HL-60 (cell line): ENCODE data around the gene WWOX.

Source experiments
- DNase-seq, 2 experiments: peaks; one replicate each; pipeline ENCODE4 v3.0.0-alpha.2; 2010 to 2020; ENCODE audit warnings: low read depth in 1 of 2, low spot score in 1 of 2
- H3K27ac ChIP-seq: fragments of 250-450 bp; sonication (Bioruptor Pico); replicated peaks from 2 replicates; pipeline ENCODE4 v1.5.1; 2020; ENCODE audit warnings: mild to moderate bottlenecking, moderate library complexity
- H3K27me3 ChIP-seq: fragments of 250-450 bp; sonication (Bioruptor Pico); 2 replicates; pipeline ENCODE4 v1.5.1; 2021; ENCODE audit warnings: mild to moderate bottlenecking, moderate library complexity; ENCODE audit not compliant: insufficient read depth, poor library complexity, severe bottlenecking
- H3K4me3 ChIP-seq: replicated peaks from 2 replicates; pipeline ENCODE4 v1.5.1; 2011; ENCODE audit warnings: mild to moderate bottlenecking, control low read depth, low read length; ENCODE audit not compliant: insufficient read depth
- GABPA ChIP-seq: IDR thresholded peaks from 2 replicates; pipeline ENCODE4 v1.6.1; 2012; ENCODE audit warnings: low read depth
- POLR2AphosphoS5 ChIP-seq: IDR thresholded peaks from 2 replicates; pipeline ENCODE4 v1.6.1; 2012; ENCODE audit warnings: low read depth
- SPI1 ChIP-seq: IDR thresholded peaks from 2 replicates; pipeline ENCODE4 v1.6.1; 2012; ENCODE audit warnings: low read depth, mild to moderate bottlenecking, borderline replicate concordance
- TF ChIP-seq, protein P1 (sequence below): IDR thresholded peaks from one replicate; pipeline ENCODE4 v1.5.1; 2011; ENCODE audit warnings: low read length, control low read depth, inconsistent platforms; ENCODE audit not compliant: insufficient read depth
- TF ChIP-seq, protein P2 (sequence below): IDR thresholded peaks from 2 replicates; pipeline ENCODE4 v1.6.1; 2012; ENCODE audit warnings: low read depth; ENCODE audit not compliant: insufficient replicate concordance

The WWOX gene

GRCh38 chr16:78988361-78988969 lies 889.0 kb downstream of the WWOX start:
- Histone ChIP-seq H3K27me3 (no peaks in the 10 kb centered on the region), H3K4me3 (no peak overlapping the region), H3K27ac (no peak overlapping the region)
- no peak for TF ChIP-seq POLR2AphosphoS5
- TF ChIP-seq, protein P1, sequence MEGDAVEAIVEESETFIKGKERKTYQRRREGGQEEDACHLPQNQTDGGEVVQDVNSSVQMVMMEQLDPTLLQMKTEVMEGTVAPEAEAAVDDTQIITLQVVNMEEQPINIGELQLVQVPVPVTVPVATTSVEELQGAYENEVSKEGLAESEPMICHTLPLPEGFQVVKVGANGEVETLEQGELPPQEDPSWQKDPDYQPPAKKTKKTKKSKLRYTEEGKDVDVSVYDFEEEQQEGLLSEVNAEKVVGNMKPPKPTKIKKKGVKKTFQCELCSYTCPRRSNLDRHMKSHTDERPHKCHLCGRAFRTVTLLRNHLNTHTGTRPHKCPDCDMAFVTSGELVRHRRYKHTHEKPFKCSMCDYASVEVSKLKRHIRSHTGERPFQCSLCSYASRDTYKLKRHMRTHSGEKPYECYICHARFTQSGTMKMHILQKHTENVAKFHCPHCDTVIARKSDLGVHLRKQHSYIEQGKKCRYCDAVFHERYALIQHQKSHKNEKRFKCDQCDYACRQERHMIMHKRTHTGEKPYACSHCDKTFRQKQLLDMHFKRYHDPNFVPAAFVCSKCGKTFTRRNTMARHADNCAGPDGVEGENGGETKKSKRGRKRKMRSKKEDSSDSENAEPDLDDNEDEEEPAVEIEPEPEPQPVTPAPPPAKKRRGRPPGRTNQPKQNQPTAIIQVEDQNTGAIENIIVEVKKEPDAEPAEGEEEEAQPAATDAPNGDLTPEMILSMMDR = no peak
- TF ChIP-seq, protein P2, sequence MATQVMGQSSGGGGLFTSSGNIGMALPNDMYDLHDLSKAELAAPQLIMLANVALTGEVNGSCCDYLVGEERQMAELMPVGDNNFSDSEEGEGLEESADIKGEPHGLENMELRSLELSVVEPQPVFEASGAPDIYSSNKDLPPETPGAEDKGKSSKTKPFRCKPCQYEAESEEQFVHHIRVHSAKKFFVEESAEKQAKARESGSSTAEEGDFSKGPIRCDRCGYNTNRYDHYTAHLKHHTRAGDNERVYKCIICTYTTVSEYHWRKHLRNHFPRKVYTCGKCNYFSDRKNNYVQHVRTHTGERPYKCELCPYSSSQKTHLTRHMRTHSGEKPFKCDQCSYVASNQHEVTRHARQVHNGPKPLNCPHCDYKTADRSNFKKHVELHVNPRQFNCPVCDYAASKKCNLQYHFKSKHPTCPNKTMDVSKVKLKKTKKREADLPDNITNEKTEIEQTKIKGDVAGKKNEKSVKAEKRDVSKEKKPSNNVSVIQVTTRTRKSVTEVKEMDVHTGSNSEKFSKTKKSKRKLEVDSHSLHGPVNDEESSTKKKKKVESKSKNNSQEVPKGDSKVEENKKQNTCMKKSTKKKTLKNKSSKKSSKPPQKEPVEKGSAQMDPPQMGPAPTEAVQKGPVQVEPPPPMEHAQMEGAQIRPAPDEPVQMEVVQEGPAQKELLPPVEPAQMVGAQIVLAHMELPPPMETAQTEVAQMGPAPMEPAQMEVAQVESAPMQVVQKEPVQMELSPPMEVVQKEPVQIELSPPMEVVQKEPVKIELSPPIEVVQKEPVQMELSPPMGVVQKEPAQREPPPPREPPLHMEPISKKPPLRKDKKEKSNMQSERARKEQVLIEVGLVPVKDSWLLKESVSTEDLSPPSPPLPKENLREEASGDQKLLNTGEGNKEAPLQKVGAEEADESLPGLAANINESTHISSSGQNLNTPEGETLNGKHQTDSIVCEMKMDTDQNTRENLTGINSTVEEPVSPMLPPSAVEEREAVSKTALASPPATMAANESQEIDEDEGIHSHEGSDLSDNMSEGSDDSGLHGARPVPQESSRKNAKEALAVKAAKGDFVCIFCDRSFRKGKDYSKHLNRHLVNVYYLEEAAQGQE = no peak
- no peak for TF ChIP-seq GABPA
- no peak for TF ChIP-seq SPI1
- DNase-seq = no peak

DNA sequence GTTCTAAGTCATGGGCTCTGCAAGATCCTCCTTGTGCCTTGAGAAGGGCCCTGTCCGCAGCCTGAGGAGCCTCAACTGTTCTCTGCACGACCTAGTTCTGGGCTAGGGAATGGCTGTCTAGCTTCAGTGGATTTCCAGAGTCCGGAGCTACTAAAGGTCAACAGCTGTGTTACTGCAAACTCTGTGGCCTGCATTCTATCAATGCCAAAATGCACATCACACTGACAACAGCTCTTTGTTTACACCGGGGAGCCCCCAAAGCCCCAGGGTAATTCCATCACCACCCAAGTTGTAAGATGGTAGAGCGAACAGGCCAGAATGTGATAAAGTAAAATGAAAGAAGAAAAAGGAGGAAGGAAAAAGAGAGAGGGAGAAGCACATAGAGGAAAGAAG lies 890.9 kb downstream of the WWOX start:
- no peak for DNase-seq
- no peak overlapping the region for H3K4me3 ChIP-seq
- TF ChIP-seq, protein P1 = no peak
- TF ChIP-seq POLR2AphosphoS5 (no peak), GABPA (no peak), SPI1 (no peak)
- TF ChIP-seq, protein P2 = no peak
- no peaks in the 10 kb centered on the region for H3K27me3 ChIP-seq
- H3K27ac ChIP-seq = no peak overlapping the region

DNA sequence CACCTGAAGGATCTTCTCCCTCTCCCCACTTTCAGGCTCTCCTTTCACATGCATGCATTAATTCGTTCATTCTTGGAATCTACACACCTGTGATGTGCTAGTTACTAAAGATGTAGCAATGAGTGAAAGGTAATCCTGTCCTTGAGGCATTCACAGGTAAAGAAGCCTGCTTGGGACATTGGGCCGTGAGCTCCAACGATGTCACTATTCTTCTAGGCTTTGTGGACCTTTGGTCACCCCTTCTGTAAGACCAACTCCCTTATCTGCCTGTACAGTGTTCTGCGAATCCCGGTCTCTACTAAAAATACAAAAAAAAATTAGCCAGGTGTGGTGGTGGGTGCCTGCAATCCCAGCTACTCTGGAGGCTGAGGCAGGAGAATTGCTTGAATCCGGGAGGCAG lies 892.5 kb downstream of the WWOX start:
- Histone ChIP-seq H3K27me3 (no peaks in the 10 kb centered on the region), H3K27ac (no peak overlapping the region), H3K4me3 (no peak overlapping the region)
- no peak for DNase-seq
- no peak for TF ChIP-seq GABPA

- no peak for DNase-seq
- H3K27me3 ChIP-seq = no peaks in the 10 kb centered on the region
- no peak overlapping the region for H3K27ac ChIP-seq
- H3K4me3 ChIP-seq = no peak overlapping the region
- TF ChIP-seq, protein P2 = no peak
- TF ChIP-seq SPI1 (no peak), GABPA (no peak), POLR2AphosphoS5 (no peak)
- TF ChIP-seq, protein P1 = no peak
Measured at GRCh38 chr16:78993346-78993745, 893.9 kb downstream of the WWOX start.
